Pulmonary artery endothelial cell (primary cell): Measurements from ENCODE around the gene CEP126. TPM values are rescaled to one million over a fixed set of nuclear protein-coding genes. Genes with fewer than 3 reads are reported as not detected.
"Not testable (repeated sequence)": the region's sequence is repeated elsewhere in the genome, so short reads cannot be mapped to it uniquely, and the experiment has no call there.

ENCODE experiments used
- DNase-seq: peaks from one replicate; pipeline ENCODE4 v3.0.0-alpha.2; 2011; ENCODE audit warnings: low read depth, low spot score
- total RNA-seq: library from RNA; depleted of rRNA; stranded (reverse); fragments of >200 nt; gene quantifications from 2 replicates; pipeline ENCODE4 v1.2.3, GENCODE V29; 2014

Gene CEP126
- total RNA-seq, 1 donor from 2014 or later, result 1.3 TPM

- no peak for DNase-seq
These were observed 16.9 kb downstream of the CEP126 start for GRCh38 chr11:101931692-101932091.

DNA sequence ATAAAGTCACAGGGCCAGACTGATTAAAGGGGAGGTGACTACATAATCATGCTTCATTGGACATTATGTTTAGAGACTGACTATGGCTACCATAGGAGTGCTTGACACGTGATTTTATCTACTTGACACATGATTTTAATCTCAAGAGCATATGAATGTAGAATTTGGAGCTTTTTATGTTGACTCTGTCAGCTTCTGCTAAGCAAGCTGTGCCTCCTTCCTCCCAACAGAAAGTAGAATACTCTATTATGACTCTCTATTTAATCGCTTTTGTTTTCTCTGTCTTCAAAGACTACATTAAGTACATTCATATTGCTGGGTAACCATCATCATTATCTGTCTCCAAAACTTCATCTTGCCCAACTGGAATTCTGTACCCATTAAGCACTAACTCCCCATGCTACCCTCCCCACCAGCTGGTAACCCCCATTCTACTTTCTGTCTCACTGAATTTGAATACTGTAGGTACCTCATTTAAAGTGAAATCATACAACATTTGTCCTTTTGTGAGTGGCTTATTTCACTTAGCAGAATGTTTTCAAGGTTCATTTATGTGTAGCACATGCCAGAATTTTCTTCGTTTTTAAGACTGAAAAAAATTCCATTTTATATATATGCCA, 26.2 kb downstream of the CEP126 start:
- DNase-seq, result no peak

- no peak for DNase-seq
These were observed 30.1 kb downstream of the CEP126 start for GRCh38 chr11:101944923-101945322.

GRCh38 chr11:101945448-101945847, 30.6 kb downstream of the CEP126 start:
- DNase-seq, result no peak

DNA sequence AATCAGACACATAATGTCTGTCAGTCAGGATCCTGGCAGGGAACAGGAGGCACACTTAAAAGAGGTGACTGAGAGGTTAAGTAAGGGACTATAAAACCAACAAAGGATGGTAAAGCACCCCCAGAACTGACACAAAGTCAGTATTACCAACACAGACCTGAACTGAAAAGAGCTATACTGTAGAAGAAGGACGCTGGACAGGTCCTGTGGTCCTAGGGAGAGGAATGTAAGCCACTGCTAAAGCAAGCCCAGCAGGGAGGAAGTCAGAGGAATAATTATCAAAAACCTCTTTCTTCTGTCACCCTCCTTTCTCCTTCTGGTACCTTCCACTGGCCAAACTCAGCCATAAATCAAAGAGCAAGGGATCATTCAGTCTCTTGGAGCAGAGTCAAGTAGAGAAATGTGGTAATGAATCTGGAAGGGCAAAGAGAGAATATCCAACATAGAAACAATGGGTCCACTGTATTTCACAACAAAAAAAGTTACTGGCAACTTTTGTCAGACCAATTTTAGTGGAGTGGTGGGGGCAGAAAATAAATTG, 34.9 kb downstream of the CEP126 start:
- DNase-seq, result no peak

GRCh38 chr11:101955278-101955677, 40.5 kb downstream of the CEP126 start:
- DNase-seq, result no peak

DNA sequence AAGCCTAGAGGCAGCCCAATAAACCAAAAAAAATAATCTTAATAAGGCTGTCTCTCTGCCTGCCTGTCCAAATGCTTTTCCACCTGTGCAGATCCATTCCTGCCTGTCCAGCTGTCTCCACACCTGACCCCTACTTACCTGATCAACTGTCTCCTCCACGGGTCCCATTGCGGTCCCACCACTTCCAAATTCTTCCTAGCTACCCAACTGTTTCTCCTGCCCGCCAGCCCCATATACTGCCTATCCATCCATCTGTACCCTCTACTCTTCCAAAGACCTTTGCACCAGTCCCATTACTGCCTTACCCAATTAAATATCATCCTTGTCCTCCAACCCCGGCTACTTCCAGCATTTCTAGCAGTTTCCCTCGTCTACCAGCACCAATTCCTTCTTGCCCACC, 40.9 kb downstream of the CEP126 start:
- no peak for DNase-seq

- no peak for DNase-seq
These were observed 45.4 kb downstream of the CEP126 start for GRCh38 chr11:101960231-101960630.

DNA sequence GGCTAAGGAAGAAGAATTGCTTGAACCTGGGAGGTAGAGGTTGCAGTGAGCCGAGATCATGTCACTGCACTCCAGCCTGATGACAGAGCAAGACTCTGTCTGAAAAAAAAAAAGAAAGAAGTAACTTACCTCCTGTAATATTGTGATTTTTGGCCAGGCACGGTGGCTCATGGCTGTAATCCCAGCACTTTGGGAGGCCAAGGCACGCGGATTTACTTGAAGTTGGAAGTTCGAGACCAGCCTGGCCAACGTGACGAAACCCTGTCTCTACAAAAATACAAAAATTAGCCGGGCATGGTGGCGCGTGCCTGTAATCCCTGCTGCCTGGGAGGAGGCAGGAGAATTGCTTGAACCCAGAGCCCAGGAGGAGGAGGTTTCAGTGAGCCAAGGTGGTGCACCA, 49.4 kb downstream of the CEP126 start:
- not testable (repeated sequence) for DNase-seq

GRCh38 chr11:101974255-101974654, 59.4 kb downstream of the CEP126 start:
- DNase-seq, result no peak

GRCh38 chr11:101974771-101975170, 60.0 kb downstream of the CEP126 start:
- DNase-seq, result no peak

GRCh38 chr11:101975734-101976133, 60.9 kb downstream of the CEP126 start:
- DNase-seq, result no peak

GRCh38 chr11:101987370-101987769, 72.6 kb downstream of the CEP126 start:
- DNase-seq, result no peak

GRCh38 chr11:101993172-101993571, 78.4 kb downstream of the CEP126 start:
- DNase-seq, result no peak

GRCh38 chr11:101994052-101994469, 79.3 kb downstream of the CEP126 start:
- not testable (repeated sequence) for DNase-seq

DNA sequence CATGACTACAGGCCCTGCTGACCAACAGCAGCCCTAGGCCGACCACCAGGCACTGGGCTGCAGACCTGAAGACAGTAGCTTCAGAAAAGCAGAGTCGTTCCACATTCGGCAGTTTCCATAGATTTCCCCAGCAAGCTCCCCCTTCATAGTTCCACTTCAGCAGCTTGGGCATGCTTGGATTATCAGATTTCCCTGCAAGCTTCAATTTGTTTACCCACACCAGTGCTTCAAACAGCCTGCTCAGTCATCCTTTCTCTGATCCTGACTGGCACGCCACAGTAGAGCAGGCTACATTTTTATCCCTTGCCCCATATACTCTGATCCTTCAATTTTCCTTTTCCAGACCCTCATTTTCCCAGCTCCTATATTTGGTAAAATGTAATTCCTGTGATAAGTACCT, 81.3 kb downstream of the CEP126 start:
- no peak for DNase-seq

DNA sequence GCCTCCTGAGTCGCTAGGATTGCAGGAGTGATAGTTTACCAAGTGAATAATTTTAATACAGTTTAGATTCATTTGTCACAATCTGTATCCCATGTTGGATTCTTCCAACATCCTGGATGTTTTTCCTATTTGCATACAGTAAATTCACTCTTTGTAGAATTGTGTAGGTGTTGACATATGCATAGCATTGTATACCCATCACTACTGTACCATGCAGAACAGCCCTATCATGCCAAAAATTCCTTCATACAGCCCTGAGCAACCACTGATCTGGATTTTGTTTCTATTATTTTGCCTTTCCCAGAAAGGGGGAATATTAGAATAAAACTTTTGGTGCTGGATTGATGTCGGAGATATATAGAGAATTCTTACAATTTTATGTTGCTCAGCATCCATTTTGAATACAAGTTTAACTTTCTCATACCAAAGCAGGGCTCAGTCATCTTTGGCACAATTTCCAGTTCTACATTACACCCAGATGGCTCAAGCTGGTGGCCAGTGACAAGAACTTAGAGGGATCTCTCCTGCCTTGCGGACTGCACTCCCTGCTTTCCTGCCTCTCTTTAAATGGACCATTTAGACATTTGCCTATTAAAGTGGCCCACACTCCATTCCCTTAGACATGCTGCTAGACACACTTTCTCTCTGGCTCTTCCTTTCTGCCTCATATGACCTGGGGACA, 87.0 kb downstream of the CEP126 start:
- no peak for DNase-seq

DNA sequence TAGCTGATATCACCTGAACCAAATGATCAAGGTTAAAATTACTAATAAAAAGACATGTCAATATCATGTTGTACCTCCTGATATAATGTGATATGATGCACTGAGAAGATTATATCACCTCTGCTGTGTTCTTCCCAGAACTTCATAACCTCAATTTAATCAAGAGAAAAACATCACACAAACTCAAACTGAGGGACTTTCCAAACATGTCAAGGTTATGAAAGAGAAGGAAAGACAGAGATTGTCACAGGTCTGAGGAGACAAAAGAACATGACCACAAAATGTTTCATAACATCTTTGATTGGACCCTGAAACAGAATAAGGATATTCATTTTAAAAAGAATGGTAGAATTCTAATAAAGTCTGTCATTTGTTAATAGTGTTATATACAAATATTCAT, 89.4 kb downstream of the CEP126 start:
- DNase-seq, result no peak

DNA sequence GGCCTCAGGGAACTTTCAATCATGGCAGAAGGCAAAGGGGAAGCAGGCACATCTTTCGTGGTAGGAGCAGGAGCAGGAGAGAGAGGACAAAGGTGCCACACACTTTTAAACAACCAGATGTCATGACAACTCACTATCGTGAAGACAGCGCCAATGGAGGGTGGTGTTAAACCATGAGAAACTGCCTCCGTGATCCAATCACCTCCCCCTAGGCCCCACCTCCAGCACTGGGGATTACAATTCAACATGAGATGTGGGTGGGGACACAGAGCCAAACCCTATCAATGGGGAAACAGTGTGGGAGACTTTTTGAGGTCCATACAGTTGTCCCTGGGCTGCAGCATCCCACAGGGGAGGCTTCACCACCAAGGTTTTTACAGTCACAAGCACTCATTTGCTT, 90.5 kb downstream of the CEP126 start:
- no peak for DNase-seq

- DNase-seq, result no peak
These were observed 92.2 kb downstream of the CEP126 start for GRCh38 chr11:102006835-102007566.

- DNase-seq, result peak; percentile 13
These were observed 93.0 kb downstream of the CEP126 start for GRCh38 chr11:102007567-102008437.
